ENCODE data around the gene MYOCOS. TPM values are rescaled to one million over a fixed set of nuclear protein-coding genes. Genes with fewer than 3 reads are reported as not detected.

Gene MYOCOS
- total and polyA plus RNA-seq, 2 of the 4 experiments (the other 2 are of a cell fraction), result not detected

DNA sequence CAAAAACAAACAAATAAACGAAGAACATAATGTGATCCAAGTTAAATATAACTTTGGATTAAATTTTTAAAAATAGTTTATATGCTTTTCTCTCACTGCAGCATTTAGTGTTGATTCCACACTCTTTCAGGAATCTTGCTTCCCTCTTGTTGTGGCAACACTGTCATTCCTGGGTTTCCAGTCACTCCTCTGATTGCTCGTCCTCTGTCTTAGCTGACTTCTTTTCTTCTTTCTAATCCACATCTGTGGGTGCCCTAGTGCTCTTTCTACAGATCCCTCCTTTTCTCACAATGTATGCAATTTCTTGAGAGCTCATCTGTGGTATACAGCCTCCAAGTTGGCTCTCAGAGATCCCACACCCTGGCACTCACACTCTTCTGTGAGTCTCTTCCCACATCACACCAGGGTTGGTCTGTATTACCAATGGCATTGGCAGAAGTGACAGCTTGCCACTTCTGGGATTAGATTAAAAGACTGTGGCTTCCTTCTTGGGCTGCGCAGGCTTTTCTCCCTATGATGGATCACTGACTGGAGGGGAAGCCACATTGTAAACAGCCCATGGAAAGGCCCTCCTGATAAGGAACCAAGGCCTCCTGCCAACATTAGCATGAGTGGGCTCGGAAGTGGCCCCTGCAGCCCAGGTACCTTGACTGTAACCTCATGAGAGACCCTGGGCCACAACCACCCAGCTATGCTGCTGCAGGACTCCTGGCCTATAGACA lies 42.0 kb downstream of the MYOCOS start (continued):
- no peak for TF ChIP-seq MAZ (IDR thresholded peaks at IDR 0.05; ENCODE audit: borderline replicate concordance, low read depth, low read length)
- TF ChIP-seq CEBPB (IDR thresholded peaks at IDR 0.05; ENCODE audit: low read depth, low read length), result no peak
- TF ChIP-seq MAFK (IDR thresholded peaks at IDR 0.05; ENCODE audit: low read depth, low read length), result no peak
- TF ChIP-seq MXI1 (IDR thresholded peaks at IDR 0.05; ENCODE audit: borderline replicate concordance, low read depth, low read length), result no peak
- TF ChIP-seq NFE2L2 (IDR thresholded peaks at IDR 0.05; ENCODE audit: low read depth, low read length), result no peak
- no peak for TF ChIP-seq CHD1 (IDR thresholded peaks at IDR 0.05; ENCODE audit: low read depth, low read length)

DNA sequence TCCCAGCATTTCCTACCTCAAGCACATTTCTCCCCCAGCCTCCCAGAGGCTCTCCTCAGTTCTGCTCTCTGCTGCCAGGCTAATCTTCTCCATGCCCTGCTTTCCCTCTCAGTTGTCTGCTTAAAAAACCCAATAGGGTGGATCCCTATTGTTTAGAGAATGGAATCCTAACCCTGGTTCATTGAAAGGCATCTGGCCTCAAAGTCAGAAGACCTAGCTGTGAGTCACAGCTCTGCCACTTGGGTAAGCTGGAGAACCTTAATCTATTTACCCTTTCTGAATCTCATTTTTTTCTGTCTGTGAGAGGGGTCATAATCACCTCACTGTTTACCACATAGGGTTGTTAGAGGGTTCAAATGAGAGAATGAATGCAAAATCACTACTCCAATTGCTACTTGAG lies 42.9 kb downstream of the MYOCOS start:
- H3K36me3 ChIP-seq (ENCODE audit: control insufficient read depth, insufficient read depth, low read length), result no peaks in the 10 kb centered on the region
- no peak overlapping the region for H2AK9ac ChIP-seq (replicated peaks; ENCODE audit: low read depth, low read length, poor library complexity)
- ATAC-seq (ENCODE audit: low read depth) (no peak; the same call in 1 of the 2 replicates), DNase-seq (no peak)
- H2BK120ac ChIP-seq (ENCODE audit: low read depth, low read length), result no peak overlapping the region
- H3K4ac ChIP-seq (ENCODE audit: low read depth, low read length), result no peak overlapping the region
- ChIA-PET POLR2A (ENCODE audit: unreplicated experiment) (no interaction called here), CTCF (interaction anchor here (1.5 to 1.6 kb wide), 2 partner anchors 15 to 20 kb away, joined by 5 to 6 read pairs; no protein-coding TSS in a partner anchor)
- no peaks in the 10 kb centered on the region for H3K9me1 ChIP-seq (ENCODE audit: insufficient read depth, low read length)
- H3K18ac ChIP-seq (ENCODE audit: low read depth, low read length), result no peak overlapping the region
- H2BK5ac ChIP-seq (ENCODE audit: low read depth, low read length, poor library complexity, severe bottlenecking), result no peak overlapping the region
- in situ Hi-C loops (cut with MboI; ENCODE audit: low sequenced_read_pairs) (no loop called here), intact Hi-C loops (cut with micrococcal nuclease) (no loop called here), dilution Hi-C loops (cut with HindIII; ENCODE audit: low sequenced_read_pairs, unreplicated experiment) (no loop called here)
- no peak overlapping the region for H4K8ac ChIP-seq (ENCODE audit: low read depth in 2 of 2, low read length in 2 of 2)
- no peaks in the 10 kb centered on the region for H3K4me1 ChIP-seq (ENCODE audit: control insufficient read depth, insufficient read depth, low read length)
- H2AK5ac ChIP-seq (ENCODE audit: low read depth, low read length), result no peak overlapping the region
- no peak overlapping the region for H2AFZ ChIP-seq (replicated peaks; ENCODE audit: low read length, poor library complexity)
- H3K4me3 ChIP-seq (ENCODE audit: insufficient read depth, low read depth, low read length), result no peak overlapping the region
- H3K27ac ChIP-seq (ENCODE audit: insufficient read depth, low read length), result no peak overlapping the region
- H3K9ac ChIP-seq (ENCODE audit: low read depth, low read length), result no peak overlapping the region
- no peak overlapping the region for H3K23ac ChIP-seq (ENCODE audit: low read depth, low read length)
- no peak overlapping the region for H3K14ac ChIP-seq (replicated peaks; ENCODE audit: low read depth, low read length)
- H2BK20ac ChIP-seq (ENCODE audit: low read depth, low read length), result no peak overlapping the region
- BruUV-seq (replicated peaks), result no TSS peak
- peaks cover 1% of the 10 kb centered on the region for H3K27me3 ChIP-seq (ENCODE audit: control insufficient read depth, insufficient read depth, low read length)
- no peak overlapping the region for H3K4me2 ChIP-seq (ENCODE audit: low read depth, low read length)
- no peaks in the 10 kb centered on the region for H4K20me1 ChIP-seq (ENCODE audit: insufficient read depth, low read length)
- H4K91ac ChIP-seq (ENCODE audit: insufficient read depth, low read depth, low read length), result no peak overlapping the region
- H3K79me1 ChIP-seq (ENCODE audit: low read depth in 1 of 2, low read length in 2 of 2), result no peaks in the 10 kb centered on the region
- 0 out of 2 replicates have a peak overlapping the region, but pooled peaks have one; percentile 1 for H3K56ac ChIP-seq (ENCODE audit: extremely low read depth, insufficient read depth, low read length)
- no peaks in the 10 kb centered on the region for H3K9me3 ChIP-seq (ENCODE audit: control insufficient read depth, insufficient read depth, low read length)
- no peak overlapping the region for H4K5ac ChIP-seq (ENCODE audit: low read depth, low read length)
- no peak overlapping the region for H2BK15ac ChIP-seq (ENCODE audit: low read depth, low read length)
- no peak for TF ChIP-seq MAFK (IDR thresholded peaks at IDR 0.05; ENCODE audit: low read depth, low read length)
- no peak for TF ChIP-seq SMC3 (IDR thresholded peaks at IDR 0.05; ENCODE audit: low read depth, low read length)
- TF ChIP-seq FOS (IDR thresholded peaks at IDR 0.05; ENCODE audit: low read depth, low read length), result no peak
- TF ChIP-seq RCOR1 (IDR thresholded peaks at IDR 0.05; ENCODE audit: insufficient replicate concordance, low read length), result no peak
- TF ChIP-seq RFX5 (IDR thresholded peaks at IDR 0.05; ENCODE audit: low read depth, low read length), result no peak
- TF ChIP-seq POLR2A (IDR thresholded peaks at IDR 0.05; ENCODE audit: low read depth, low read length), result no peak
- no peak for TF ChIP-seq CEBPB (IDR thresholded peaks at IDR 0.05; ENCODE audit: low read depth, low read length)
- TF ChIP-seq, protein P1, sequence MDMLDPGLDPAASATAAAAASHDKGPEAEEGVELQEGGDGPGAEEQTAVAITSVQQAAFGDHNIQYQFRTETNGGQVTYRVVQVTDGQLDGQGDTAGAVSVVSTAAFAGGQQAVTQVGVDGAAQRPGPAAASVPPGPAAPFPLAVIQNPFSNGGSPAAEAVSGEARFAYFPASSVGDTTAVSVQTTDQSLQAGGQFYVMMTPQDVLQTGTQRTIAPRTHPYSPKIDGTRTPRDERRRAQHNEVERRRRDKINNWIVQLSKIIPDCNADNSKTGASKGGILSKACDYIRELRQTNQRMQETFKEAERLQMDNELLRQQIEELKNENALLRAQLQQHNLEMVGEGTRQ (IDR thresholded peaks at IDR 0.05; ENCODE audit: low read depth, low read length), result no peak
- TF ChIP-seq RAD21 (IDR thresholded peaks at IDR 0.05; ENCODE audit: low read length), result no peak
- TF ChIP-seq NFE2L2 (IDR thresholded peaks at IDR 0.05; ENCODE audit: low read depth, low read length), result no peak
- TF ChIP-seq, protein P2, sequence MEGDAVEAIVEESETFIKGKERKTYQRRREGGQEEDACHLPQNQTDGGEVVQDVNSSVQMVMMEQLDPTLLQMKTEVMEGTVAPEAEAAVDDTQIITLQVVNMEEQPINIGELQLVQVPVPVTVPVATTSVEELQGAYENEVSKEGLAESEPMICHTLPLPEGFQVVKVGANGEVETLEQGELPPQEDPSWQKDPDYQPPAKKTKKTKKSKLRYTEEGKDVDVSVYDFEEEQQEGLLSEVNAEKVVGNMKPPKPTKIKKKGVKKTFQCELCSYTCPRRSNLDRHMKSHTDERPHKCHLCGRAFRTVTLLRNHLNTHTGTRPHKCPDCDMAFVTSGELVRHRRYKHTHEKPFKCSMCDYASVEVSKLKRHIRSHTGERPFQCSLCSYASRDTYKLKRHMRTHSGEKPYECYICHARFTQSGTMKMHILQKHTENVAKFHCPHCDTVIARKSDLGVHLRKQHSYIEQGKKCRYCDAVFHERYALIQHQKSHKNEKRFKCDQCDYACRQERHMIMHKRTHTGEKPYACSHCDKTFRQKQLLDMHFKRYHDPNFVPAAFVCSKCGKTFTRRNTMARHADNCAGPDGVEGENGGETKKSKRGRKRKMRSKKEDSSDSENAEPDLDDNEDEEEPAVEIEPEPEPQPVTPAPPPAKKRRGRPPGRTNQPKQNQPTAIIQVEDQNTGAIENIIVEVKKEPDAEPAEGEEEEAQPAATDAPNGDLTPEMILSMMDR (conservative IDR thresholded peaks at IDR 0.05; ENCODE audit: low read depth, low read length), result no peak
- no peak for TF ChIP-seq MXI1 (IDR thresholded peaks at IDR 0.05; ENCODE audit: borderline replicate concordance, low read depth, low read length)
- no peak for TF ChIP-seq CHD1 (IDR thresholded peaks at IDR 0.05; ENCODE audit: low read depth, low read length)
- TF ChIP-seq BHLHE40 (IDR thresholded peaks at IDR 0.05; ENCODE audit: low read depth, low read length), result no peak

Measured in IMR-90 (cell line).